Neural progenitor cell (in vitro differentiated cells): ENCODE results near the gene ITPRID1.

Experiments used
- EZH2 ChIP-seq: fragments of 200-600 bp; sonication (generic); IDR thresholded peaks from 2 replicates; pipeline ENCODE4 v1.6.1; 2017; ENCODE audit warnings: antibody characterized with exemption, mild to moderate bottlenecking, moderate library complexity
- EZH2phosphoT487 ChIP-seq: fragments of 200-600 bp; sonication (generic); IDR thresholded peaks from 2 replicates; pipeline ENCODE4 v1.6.1; 2017; ENCODE audit warnings: antibody characterized with exemption
- TF ChIP-seq, protein P1 (sequence below): fragments of 200-600 bp; sonication (generic); IDR thresholded peaks from 2 replicates; pipeline ENCODE4 v1.5.1; 2017; ENCODE audit warnings: antibody characterized with exemption, mild to moderate bottlenecking

GRCh38 chr7:31665546-31665945, 151.7 kb downstream of the ITPRID1 start:
- TF ChIP-seq, protein P1, sequence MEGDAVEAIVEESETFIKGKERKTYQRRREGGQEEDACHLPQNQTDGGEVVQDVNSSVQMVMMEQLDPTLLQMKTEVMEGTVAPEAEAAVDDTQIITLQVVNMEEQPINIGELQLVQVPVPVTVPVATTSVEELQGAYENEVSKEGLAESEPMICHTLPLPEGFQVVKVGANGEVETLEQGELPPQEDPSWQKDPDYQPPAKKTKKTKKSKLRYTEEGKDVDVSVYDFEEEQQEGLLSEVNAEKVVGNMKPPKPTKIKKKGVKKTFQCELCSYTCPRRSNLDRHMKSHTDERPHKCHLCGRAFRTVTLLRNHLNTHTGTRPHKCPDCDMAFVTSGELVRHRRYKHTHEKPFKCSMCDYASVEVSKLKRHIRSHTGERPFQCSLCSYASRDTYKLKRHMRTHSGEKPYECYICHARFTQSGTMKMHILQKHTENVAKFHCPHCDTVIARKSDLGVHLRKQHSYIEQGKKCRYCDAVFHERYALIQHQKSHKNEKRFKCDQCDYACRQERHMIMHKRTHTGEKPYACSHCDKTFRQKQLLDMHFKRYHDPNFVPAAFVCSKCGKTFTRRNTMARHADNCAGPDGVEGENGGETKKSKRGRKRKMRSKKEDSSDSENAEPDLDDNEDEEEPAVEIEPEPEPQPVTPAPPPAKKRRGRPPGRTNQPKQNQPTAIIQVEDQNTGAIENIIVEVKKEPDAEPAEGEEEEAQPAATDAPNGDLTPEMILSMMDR = no peak
- TF ChIP-seq EZH2 (no peak), EZH2phosphoT487 (no peak)
